ENCODE measurements around the gene INSL6.

DNA sequence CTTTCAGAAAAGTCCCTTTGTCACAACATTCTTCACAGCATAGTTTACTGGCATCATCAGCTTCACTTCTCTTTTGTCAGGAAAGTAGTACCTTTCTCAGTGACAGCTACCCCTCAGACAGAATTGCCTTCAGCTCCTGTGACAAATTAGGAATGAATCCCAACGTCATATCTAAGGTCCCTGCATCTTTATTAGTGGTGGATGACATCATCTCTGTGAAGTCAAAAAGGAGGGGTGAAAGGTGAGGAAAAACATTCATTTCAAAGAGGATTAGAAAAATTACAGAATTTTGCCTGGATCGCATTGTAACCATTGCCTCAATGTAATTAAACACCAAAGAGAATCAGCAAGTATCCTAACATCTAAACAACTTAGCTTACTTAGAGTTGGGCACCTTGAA is 7.9 kb upstream of the INSL6 start:
- no peak for TF ChIP-seq CTCF (IDR thresholded peaks at IDR 0.05; ENCODE audit: poor library complexity)
- TF ChIP-seq EZH2phosphoT487 (IDR thresholded peaks at IDR 0.05; ENCODE audit: low read depth, severe bottlenecking, unreplicated experiment): no peak

Measured in hepatocyte (in vitro differentiated cells).